ENCODE data around the gene BHLHA15. TPM values are rescaled to one million over a fixed set of nuclear protein-coding genes. Genes with fewer than 3 reads are reported as not detected.

The BHLHA15 gene
- polyA plus RNA-seq (2012; rRNA removed) = 0.10 TPM in 1 of 2 replicates, not detected in the other
- 0.17 TPM in 1 of 2 replicates, not detected in the other for polyA plus RNA-seq (2012; cell fraction: cytosol; rRNA removed)
- polyA plus RNA-seq (2012; cell fraction: nucleus; rRNA removed) = 0.23 TPM in 2 replicates

DNA sequence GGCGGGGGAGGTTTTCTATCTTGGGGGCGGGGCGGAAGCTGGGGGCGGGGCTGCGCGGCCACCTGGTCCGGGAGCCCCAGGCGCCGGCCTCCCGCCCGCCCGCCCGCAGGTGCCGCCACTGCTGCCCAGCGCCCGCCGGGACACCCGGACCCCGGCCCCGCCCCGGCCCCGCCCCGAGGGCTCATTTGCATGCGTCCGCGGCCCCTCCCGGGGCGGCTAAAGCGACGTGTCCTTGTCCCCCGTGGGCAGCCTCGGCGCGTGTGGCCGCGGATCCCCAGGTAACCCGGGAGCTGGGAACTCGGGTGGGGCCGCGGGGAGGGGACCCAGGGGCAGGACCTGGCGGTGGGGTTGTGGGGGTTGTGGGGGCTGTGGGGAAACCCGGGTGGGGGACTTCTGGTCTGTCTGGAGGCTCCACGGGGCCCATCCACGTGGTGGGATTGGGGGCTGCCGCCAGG lies at the start of gene BHLHA15:
TSS of gene BHLHA15 (plus strand) at position 219 of the 455 bp plus-strand sequence. CDS start 871 bp downstream, outside the sequence.
- TF ChIP-seq, protein P1, sequence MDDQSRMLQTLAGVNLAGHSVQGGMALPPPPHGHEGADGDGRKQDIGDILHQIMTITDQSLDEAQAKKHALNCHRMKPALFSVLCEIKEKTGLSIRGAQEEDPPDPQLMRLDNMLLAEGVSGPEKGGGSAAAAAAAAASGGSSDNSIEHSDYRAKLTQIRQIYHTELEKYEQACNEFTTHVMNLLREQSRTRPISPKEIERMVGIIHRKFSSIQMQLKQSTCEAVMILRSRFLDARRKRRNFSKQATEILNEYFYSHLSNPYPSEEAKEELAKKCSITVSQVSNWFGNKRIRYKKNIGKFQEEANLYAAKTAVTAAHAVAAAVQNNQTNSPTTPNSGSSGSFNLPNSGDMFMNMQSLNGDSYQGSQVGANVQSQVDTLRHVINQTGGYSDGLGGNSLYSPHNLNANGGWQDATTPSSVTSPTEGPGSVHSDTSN (IDR thresholded peaks at IDR 0.05) = no peak
- no peak for TF ChIP-seq MEF2A (IDR thresholded peaks at IDR 0.05; ENCODE audit: borderline replicate concordance, low read depth)
- TF ChIP-seq, protein P2, sequence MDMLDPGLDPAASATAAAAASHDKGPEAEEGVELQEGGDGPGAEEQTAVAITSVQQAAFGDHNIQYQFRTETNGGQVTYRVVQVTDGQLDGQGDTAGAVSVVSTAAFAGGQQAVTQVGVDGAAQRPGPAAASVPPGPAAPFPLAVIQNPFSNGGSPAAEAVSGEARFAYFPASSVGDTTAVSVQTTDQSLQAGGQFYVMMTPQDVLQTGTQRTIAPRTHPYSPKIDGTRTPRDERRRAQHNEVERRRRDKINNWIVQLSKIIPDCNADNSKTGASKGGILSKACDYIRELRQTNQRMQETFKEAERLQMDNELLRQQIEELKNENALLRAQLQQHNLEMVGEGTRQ (IDR thresholded peaks at IDR 0.05; ENCODE audit: borderline replicate concordance, low read depth, low read length) = no peak
- no peak for TF ChIP-seq NRF1 (IDR thresholded peaks at IDR 0.05; ENCODE audit: low read depth, low read length)
- no peak for TF ChIP-seq FOXM1 (IDR thresholded peaks at IDR 0.05; ENCODE audit: low read depth)
- no peak for TF ChIP-seq GABPA (IDR thresholded peaks at IDR 0.05; ENCODE audit: low read depth)
- TF ChIP-seq FOXJ3 (CRISPR knock-in tag; IDR thresholded peaks at IDR 0.05) = no peak
- TF ChIP-seq SIN3A (IDR thresholded peaks at IDR 0.05; ENCODE audit: borderline replicate concordance, low read depth, low read length) = no peak
- TF ChIP-seq, protein P3, sequence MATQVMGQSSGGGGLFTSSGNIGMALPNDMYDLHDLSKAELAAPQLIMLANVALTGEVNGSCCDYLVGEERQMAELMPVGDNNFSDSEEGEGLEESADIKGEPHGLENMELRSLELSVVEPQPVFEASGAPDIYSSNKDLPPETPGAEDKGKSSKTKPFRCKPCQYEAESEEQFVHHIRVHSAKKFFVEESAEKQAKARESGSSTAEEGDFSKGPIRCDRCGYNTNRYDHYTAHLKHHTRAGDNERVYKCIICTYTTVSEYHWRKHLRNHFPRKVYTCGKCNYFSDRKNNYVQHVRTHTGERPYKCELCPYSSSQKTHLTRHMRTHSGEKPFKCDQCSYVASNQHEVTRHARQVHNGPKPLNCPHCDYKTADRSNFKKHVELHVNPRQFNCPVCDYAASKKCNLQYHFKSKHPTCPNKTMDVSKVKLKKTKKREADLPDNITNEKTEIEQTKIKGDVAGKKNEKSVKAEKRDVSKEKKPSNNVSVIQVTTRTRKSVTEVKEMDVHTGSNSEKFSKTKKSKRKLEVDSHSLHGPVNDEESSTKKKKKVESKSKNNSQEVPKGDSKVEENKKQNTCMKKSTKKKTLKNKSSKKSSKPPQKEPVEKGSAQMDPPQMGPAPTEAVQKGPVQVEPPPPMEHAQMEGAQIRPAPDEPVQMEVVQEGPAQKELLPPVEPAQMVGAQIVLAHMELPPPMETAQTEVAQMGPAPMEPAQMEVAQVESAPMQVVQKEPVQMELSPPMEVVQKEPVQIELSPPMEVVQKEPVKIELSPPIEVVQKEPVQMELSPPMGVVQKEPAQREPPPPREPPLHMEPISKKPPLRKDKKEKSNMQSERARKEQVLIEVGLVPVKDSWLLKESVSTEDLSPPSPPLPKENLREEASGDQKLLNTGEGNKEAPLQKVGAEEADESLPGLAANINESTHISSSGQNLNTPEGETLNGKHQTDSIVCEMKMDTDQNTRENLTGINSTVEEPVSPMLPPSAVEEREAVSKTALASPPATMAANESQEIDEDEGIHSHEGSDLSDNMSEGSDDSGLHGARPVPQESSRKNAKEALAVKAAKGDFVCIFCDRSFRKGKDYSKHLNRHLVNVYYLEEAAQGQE (IDR thresholded peaks at IDR 0.05; ENCODE audit: low read depth, low read length) = no peak
- TF ChIP-seq POLR2AphosphoS5 (IDR thresholded peaks at IDR 0.05; ENCODE audit: low read depth, low read length) = no peak
- no peak for TF ChIP-seq ELF1 (IDR thresholded peaks at IDR 0.05)
- no peak within 1 kb of the TSS for H2AFZ ChIP-seq (ENCODE audit: low read depth)
- 10% methylated on average over 8 of the region's 45 CpGs for WGBS (ENCODE audit: low lambda C conversion rate)
- no peaks in the 10 kb centered on the region for H3K79me2 ChIP-seq (ENCODE audit: insufficient read depth)
- H3K27me3 ChIP-seq (ENCODE audit: insufficient read depth) = no peaks in the 10 kb centered on the region
- peaks cover 0 to 3% of the 10 kb centered on the region in 2 experiments; a peak in 1 of 4 replicates for H3K4me1 ChIP-seq (ENCODE audit: control insufficient read depth in 1 of 2, insufficient read depth in 2 of 2, low read depth in 1 of 2, low read length in 1 of 2)
- ChIA-PET CTCF (no interaction called here), POLR2A (no interaction called here)
- peak within 1 kb of the TSS; percentile 41 to 48; a peak in 3 of 4 replicates for H3K4me3 ChIP-seq (ENCODE audit: low read depth in 2 of 2, low read length in 1 of 2)
- no peaks in the 10 kb centered on the region for H3F3A ChIP-seq (replicated peaks; ENCODE audit: insufficient read depth)
- peaks cover 0 to 15% of the 10 kb centered on the region in 2 experiments for H3K36me3 ChIP-seq (replicated peaks in 1 of 2; ENCODE audit: control insufficient read depth in 1 of 2, insufficient read depth in 2 of 2, low read length in 1 of 2)
- H3K9me3 ChIP-seq = no peaks in the 10 kb centered on the region
- H3K27ac ChIP-seq (ENCODE audit: low read depth in 2 of 2, low read length in 1 of 2) = no peak within 1 kb of the TSS
- no peaks in the 10 kb centered on the region for H3K9me2 ChIP-seq
- H3K9ac ChIP-seq = no peak within 1 kb of the TSS
- no peaks in the 10 kb centered on the region for H4K20me1 ChIP-seq (ENCODE audit: insufficient read depth)
- peak within 1 kb of the TSS; percentile 59; the same call in 1 of the 2 replicates for H3K4me2 ChIP-seq
- DNase-seq = peak; percentile 91

DNA sequence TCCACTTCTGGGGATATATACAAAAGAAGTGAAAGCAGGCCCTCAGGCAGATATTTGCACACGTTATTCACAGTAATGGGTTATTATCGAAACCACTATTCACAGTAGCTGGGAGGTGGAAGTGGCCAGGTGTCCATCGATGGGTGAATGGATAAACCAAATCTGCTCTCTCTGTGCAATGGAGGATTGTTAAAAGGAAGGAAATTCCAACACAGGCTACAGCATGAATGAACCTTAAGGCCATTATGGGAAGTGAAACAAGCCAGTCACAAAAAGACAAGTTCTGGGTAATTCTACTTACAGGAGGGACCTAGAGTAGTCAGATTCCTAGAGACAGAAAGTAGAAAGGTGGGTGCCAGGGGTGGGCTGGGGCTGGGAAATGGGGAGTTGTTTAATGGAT lies 48.5 kb upstream of the BHLHA15 start:
- H3K36me3 ChIP-seq (replicated peaks in 1 of 2; ENCODE audit: control insufficient read depth in 1 of 2, insufficient read depth in 2 of 2, low read length in 1 of 2) = peaks cover 7 to 10% of the 10 kb centered on the region in 2 experiments
- ChIA-PET POLR2A (no interaction called here), CTCF (interaction anchor here (1.6 to 19.6 kb wide), 5 partner anchors 9 to 143 kb away, joined by 5 to 744 read pairs (median 133); partner anchors contain the start of gene LMTK2)
- TF ChIP-seq, protein P1 (IDR thresholded peaks at IDR 0.05) = no peak
- TF ChIP-seq FOXM1 (IDR thresholded peaks at IDR 0.05; ENCODE audit: low read depth) = no peak
- TF ChIP-seq GABPA (IDR thresholded peaks at IDR 0.05; ENCODE audit: low read depth) = no peak
- TF ChIP-seq GATA2 (CRISPR knock-in tag; IDR thresholded peaks at IDR 0.05) = no peak
- TF ChIP-seq FOXJ3 (CRISPR knock-in tag; IDR thresholded peaks at IDR 0.05) = no peak
- TF ChIP-seq TCF12 (IDR thresholded peaks at IDR 0.05) = no peak
- TF ChIP-seq TEAD4 (IDR thresholded peaks at IDR 0.05; ENCODE audit: borderline replicate concordance, insufficient read depth) = no peak
- TF ChIP-seq, protein P4, sequence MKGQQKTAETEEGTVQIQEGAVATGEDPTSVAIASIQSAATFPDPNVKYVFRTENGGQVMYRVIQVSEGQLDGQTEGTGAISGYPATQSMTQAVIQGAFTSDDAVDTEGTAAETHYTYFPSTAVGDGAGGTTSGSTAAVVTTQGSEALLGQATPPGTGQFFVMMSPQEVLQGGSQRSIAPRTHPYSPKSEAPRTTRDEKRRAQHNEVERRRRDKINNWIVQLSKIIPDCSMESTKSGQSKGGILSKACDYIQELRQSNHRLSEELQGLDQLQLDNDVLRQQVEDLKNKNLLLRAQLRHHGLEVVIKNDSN (IDR thresholded peaks at IDR 0.05; ENCODE audit: borderline replicate concordance, low read depth) = no peak
- no peak for TF ChIP-seq JUND (IDR thresholded peaks at IDR 0.05)
- no peak for TF ChIP-seq NRF1 (IDR thresholded peaks at IDR 0.05; ENCODE audit: low read depth, low read length)
- no peak for TF ChIP-seq RCOR1 (IDR thresholded peaks at IDR 0.05; ENCODE audit: low read length)
- TF ChIP-seq EZH2phosphoT487 (IDR thresholded peaks at IDR 0.05; ENCODE audit: borderline replicate concordance, low read depth) = no peak
- no peaks in the 10 kb centered on the region for H3K27me3 ChIP-seq (ENCODE audit: insufficient read depth)
- no peak overlapping the region for H3K4me2 ChIP-seq
- no peaks in the 10 kb centered on the region for H4K20me1 ChIP-seq (ENCODE audit: insufficient read depth)
- no peaks in the 10 kb centered on the region for H3K9me3 ChIP-seq
- H3K4me1 ChIP-seq (ENCODE audit: control insufficient read depth in 1 of 2, insufficient read depth in 2 of 2, low read depth in 1 of 2, low read length in 1 of 2) = peaks cover 0 to 17% of the 10 kb centered on the region in 2 experiments; a peak in 1 of 4 replicates
- no peaks in the 10 kb centered on the region for H3K79me2 ChIP-seq (ENCODE audit: insufficient read depth)
- 92% methylated on average over 3 of the region's 3 CpGs for WGBS (ENCODE audit: low lambda C conversion rate)
- H3K27ac ChIP-seq (ENCODE audit: low read depth in 2 of 2, low read length in 1 of 2) = no peak overlapping the region
- no peak overlapping the region for H2AFZ ChIP-seq (ENCODE audit: low read depth)
- no peak overlapping the region for H3K4me3 ChIP-seq (ENCODE audit: low read depth in 2 of 2, low read length in 1 of 2)
- no peak overlapping the region for H3K9ac ChIP-seq
- DNase-seq = no peak
- H3K9me2 ChIP-seq = no peaks in the 10 kb centered on the region
- peaks cover 13% of the 10 kb centered on the region for H3F3A ChIP-seq (replicated peaks; ENCODE audit: insufficient read depth)

Data from SK-N-SH (cell line).